GM21515 (cell line): Measurements from ENCODE around the gene CDH12.
"Not testable (repeated sequence)": the region's sequence is repeated elsewhere in the genome, so short reads cannot be mapped to it uniquely, and the experiment has no call there.

Source experiments
- ATAC-seq: cut with Tn5 transposase; IDR thresholded peaks from one replicate; pipeline ENCODE4 v1.9.1; 2021; ENCODE audit not compliant: unreplicated experiment

CDH12 gene

GRCh38 chr5:22319798-22320197 is 533.3 kb downstream of the CDH12 start:
- no peak for ATAC-seq

- ATAC-seq: no peak
Observed at GRCh38 chr5:22316294-22316693, 536.9 kb downstream of the CDH12 start.

GRCh38 chr5:22315052-22315451 is 538.1 kb downstream of the CDH12 start:
- not testable (repeated sequence) for ATAC-seq

GRCh38 chr5:22314548-22314947 is 538.6 kb downstream of the CDH12 start:
- ATAC-seq: no peak

- ATAC-seq: no peak
Observed at GRCh38 chr5:22306011-22306410, 547.1 kb downstream of the CDH12 start.

GRCh38 chr5:22295832-22296231 is 557.3 kb downstream of the CDH12 start:
- no peak for ATAC-seq

DNA sequence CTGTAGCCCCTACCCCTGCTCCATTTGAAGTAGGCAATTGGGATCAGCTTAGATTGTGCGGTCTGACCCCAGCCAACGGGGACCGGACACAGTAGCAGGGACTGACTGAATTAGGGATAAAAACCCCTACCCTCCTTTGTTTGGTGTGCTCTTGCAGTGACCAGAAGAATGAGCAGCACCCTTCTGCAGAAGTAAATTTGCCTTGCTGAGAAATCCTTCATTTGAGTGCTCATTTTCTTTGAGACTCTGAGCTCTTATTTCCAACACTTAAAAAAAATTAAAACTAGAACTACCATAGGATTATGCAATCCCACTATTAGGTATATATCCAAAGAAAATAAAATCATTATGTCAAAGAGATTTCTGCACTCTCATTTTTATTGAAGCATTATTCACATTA is 560.0 kb downstream of the CDH12 start:
- ATAC-seq: no peak

- no peak for ATAC-seq
Observed at GRCh38 chr5:22278164-22278563, 575.0 kb downstream of the CDH12 start.

GRCh38 chr5:22277006-22277405 is 576.1 kb downstream of the CDH12 start:
- ATAC-seq: no peak

DNA sequence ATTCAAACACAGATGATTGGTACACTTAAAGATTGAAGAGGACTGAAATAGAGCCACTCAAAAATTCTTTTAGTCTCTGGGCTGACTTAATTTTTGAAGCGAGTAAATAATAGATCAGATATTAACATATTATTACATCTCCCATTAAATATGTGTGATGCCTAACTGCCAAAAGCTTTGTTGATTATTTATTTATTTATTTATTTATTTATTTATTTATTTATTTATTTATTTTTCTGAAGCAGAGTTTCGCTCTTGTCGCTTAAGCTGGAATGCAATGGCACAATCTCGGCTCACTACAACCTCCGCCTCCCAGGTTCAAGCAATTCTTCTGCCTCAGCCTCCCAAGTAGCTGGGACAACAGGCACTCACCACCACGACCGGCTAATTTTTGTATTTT is 587.3 kb downstream of the CDH12 start:
- not testable (repeated sequence) for ATAC-seq

GRCh38 chr5:22258139-22258538 is 595.0 kb downstream of the CDH12 start:
- no peak for ATAC-seq

GRCh38 chr5:22250528-22250927 is 602.6 kb downstream of the CDH12 start:
- ATAC-seq: no peak

- ATAC-seq: no peak
Observed at GRCh38 chr5:22249209-22249729, 603.9 kb downstream of the CDH12 start.

DNA sequence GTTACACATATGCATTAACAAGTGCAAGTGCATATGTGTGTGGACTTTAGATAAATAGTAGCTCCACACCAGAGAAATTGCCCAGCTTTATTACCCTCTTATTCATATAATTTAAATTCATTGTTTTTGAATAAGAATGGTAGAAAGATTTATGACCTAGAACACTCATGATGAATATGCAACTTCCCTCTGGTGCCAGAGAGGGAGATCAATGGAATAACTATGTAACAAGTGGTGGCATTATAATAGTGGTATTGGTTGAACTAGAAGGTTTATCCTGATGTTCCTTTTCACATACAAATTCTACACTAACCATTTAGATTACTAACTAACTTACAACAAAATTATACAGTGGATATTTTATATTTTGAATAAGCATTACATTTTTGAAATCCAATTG is 607.4 kb downstream of the CDH12 start:
- no peak for ATAC-seq

DNA sequence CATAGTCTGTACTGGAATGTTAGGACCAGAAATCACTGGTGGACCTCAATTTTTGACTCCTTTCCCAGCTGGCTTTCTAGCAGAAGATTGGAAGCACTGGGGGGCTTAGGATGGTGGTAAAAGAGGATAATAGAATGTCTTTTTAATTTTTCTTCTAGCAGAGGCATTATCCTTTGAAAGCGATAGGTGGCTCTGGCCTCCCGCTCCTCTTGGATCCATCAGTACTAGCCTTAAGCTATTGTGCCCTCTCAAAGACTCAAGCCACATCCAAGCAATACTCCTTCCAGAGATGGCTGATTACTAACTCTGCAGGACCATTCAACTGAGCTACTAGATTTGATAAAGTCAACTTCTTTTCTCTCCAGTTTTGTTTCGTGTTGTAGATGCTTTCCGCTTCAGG is 610.6 kb downstream of the CDH12 start:
- ATAC-seq: no peak

DNA sequence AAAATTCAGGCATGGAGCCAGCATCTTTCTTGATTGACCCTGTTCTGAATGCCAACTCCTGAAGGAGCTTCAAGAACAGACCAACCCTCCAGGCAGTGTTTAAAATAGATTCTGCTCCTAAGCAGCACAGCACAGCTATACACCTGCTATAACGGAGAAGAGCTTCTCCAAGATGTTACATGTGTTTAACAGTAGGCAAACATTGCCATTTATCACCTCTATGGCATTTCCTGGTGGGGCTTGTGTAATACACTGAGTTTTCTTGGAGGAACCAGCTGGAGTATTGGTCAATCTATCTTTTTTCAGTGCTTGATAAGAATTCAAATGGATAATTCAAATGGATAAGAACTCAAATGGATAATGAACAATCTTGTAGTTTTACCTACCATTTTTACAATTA is 615.1 kb downstream of the CDH12 start:
- no peak for ATAC-seq

- no peak for ATAC-seq
Observed at GRCh38 chr5:22226423-22226822, 626.7 kb downstream of the CDH12 start.

GRCh38 chr5:22223079-22223478 is 630.1 kb downstream of the CDH12 start:
- no peak for ATAC-seq

DNA sequence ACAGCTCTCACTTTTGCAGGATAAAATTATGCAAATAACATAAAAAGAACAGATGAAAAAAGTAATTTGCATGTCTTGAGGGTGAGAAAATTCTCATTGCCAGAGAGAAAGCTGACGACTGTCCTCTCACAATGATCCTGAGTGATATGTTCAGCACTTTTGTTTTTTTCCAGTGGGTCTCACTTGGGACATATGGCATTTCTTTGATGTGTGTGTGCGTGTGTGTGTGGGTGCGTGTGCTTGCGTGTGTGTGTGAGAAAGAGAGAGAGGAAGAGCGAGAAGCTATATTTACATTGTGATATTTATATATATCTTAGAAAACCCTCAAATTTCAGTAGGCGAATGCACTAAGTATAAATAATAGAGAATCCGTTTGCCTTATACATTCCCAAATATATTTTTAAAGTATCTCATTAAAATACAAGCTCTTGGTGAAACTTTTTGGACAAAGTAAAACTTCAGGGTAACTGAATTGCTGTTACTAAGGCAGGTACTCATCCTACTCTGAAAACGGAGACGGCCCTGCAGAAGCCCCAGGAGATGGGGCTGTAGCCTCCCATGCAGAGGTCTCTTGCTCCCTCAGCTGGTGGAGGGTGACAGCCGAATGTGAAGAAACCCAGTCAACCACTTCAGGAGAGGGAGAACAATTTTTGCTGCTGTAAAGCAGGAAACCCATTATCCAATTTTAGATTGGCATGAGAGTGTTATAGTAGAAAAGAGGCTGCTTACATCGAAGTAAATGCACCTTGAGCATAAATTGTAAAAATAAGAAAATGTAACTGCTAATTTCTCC is 639.2 kb downstream of the CDH12 start:
- not testable (repeated sequence) for ATAC-seq

- ATAC-seq: not testable (repeated sequence)
Observed at GRCh38 chr5:22212254-22212991, 640.7 kb downstream of the CDH12 start.

DNA sequence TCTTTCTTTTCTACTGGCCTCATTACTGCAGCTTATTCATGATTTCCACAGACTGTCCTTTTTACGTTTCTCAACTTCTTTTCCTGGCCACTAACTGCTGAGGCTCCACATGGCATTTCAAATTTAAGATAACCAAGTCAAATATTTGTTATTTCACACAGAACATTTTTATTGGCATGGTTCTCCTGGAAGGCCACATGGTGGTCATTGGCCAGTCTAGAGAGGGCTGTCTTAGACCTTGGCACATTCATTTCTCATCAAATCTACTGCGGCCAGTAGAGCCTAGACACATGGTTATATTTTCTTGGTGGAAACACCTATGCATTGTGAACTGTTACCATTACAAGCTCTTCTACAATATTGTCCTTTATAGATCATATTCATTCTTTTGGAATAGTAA is 644.7 kb downstream of the CDH12 start:
- not testable (repeated sequence) for ATAC-seq

DNA sequence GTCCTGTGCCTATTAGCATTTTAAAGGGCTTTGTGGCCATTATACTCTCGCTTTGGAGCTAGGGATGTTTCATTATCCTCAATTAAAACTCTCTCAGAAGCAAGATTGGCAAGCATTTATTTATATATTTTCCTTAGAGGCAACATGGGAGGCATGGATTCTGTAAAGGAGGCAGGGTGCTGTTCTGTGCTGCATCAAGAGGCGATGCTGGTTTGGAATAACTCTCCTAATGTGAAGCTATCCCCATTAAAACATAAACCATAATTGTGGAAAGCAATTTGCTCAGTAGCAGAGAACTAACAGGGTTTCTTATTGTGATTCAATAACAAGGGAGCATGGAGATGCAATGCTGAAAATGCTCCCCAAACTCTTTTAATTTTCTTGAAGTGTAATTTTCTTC is 664.5 kb downstream of the CDH12 start:
- ATAC-seq: not testable (repeated sequence)
